Stimulated activated CD8-positive, alpha-beta memory T cell treated with anti-CD3 and anti-CD28 coated beads, Interleukin-4, amount 100 ng/mL, for 48 hours (primary cell): Measurements from ENCODE around the gene RASSF4.
A peak's percentile ranks its signal among the peaks of the same experiment; 100 is the strongest.

Experiments used
- DNase-seq: peaks from one replicate; pipeline ENCODE4 v3.0.0-alpha.2; 2020

Gene RASSF4

GRCh38 chr10:44928462-44928861 is 31.1 kb upstream of the RASSF4 start:
- DNase-seq: no peak

GRCh38 chr10:44929356-44930255 is 30.0 kb upstream of the RASSF4 start:
- no peak for DNase-seq

GRCh38 chr10:44930904-44931620 is 28.5 kb upstream of the RASSF4 start:
- DNase-seq: peak; percentile 5

- peak; percentile 18 for DNase-seq
Measured at GRCh38 chr10:44931621-44932516, 27.7 kb upstream of the RASSF4 start.

GRCh38 chr10:44932517-44933450 is 26.8 kb upstream of the RASSF4 start:
- peak; percentile 96 for DNase-seq

GRCh38 chr10:44933451-44934321 is 25.9 kb upstream of the RASSF4 start:
- DNase-seq: peak; percentile 1

GRCh38 chr10:44934416-44935200 is 25.0 kb upstream of the RASSF4 start:
- DNase-seq: peak; percentile 14

GRCh38 chr10:44935201-44935965 is 24.2 kb upstream of the RASSF4 start:
- DNase-seq: peak; percentile 10

- DNase-seq: no peak
Measured at GRCh38 chr10:44935966-44936295, 23.7 kb upstream of the RASSF4 start.

GRCh38 chr10:44936314-44936975 is 23.2 kb upstream of the RASSF4 start:
- peak; percentile 9 for DNase-seq

- DNase-seq: peak; percentile 17
Measured at GRCh38 chr10:44937196-44938005, 22.2 kb upstream of the RASSF4 start.

- no peak for DNase-seq
Measured at GRCh38 chr10:44938956-44939355, 20.6 kb upstream of the RASSF4 start.

GRCh38 chr10:44939691-44940401 is 19.8 kb upstream of the RASSF4 start:
- no peak for DNase-seq

- no peak for DNase-seq
Measured at GRCh38 chr10:44944354-44944753, 15.2 kb upstream of the RASSF4 start.

- DNase-seq: no peak
Measured at GRCh38 chr10:44946205-44946604, 13.4 kb upstream of the RASSF4 start.

- peak; percentile 6 for DNase-seq
Measured at GRCh38 chr10:44947371-44948152, 12.0 kb upstream of the RASSF4 start.
